ENCODE data around the gene WNT7B.

- no peak for TF ChIP-seq CTCF (conservative IDR thresholded peaks at IDR 0.05; ENCODE audit: low read depth, low read length)
- no peak for TF ChIP-seq EZH2 (IDR thresholded peaks at IDR 0.05; ENCODE audit: borderline replicate concordance, low read depth, low read length, poor library complexity, severe bottlenecking)
Measured at GRCh38 chr22:45891471-45891995, 85.4 kb downstream of the WNT7B start.
